Neural progenitor cell (in vitro differentiated cells): ENCODE data around the gene PPIP5K1.

ENCODE experiments used
- EZH2 ChIP-seq: fragments of 200-600 bp; sonication (generic); IDR thresholded peaks from 2 replicates; pipeline ENCODE4 v1.6.1; 2017; ENCODE audit warnings: antibody characterized with exemption, mild to moderate bottlenecking, moderate library complexity
- TF ChIP-seq, protein P1 (sequence below): fragments of 200-600 bp; sonication (generic); IDR thresholded peaks from 2 replicates; pipeline ENCODE4 v1.5.1; 2017; ENCODE audit warnings: antibody characterized with exemption, mild to moderate bottlenecking

DNA sequence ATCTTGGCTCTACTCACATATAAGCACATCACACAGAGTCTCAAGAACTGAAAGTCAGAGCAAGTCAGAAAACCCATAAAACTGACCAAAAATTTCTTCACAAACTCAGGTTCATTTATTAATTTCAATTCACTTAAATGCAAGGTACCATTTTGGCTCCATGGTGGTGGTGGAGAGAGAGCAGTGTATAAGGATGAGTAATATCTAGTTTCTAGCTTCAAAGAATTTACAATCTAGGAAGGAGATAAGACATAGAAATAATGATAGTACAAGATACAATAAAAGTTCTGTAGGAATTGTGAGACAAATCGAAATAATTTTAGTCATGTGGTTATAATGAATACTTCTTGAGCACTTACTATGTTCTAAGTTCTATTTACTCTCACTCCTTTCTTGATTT, 90.4 kb downstream of the PPIP5K1 start:
- TF ChIP-seq EZH2 = no peak
- TF ChIP-seq, protein P1, sequence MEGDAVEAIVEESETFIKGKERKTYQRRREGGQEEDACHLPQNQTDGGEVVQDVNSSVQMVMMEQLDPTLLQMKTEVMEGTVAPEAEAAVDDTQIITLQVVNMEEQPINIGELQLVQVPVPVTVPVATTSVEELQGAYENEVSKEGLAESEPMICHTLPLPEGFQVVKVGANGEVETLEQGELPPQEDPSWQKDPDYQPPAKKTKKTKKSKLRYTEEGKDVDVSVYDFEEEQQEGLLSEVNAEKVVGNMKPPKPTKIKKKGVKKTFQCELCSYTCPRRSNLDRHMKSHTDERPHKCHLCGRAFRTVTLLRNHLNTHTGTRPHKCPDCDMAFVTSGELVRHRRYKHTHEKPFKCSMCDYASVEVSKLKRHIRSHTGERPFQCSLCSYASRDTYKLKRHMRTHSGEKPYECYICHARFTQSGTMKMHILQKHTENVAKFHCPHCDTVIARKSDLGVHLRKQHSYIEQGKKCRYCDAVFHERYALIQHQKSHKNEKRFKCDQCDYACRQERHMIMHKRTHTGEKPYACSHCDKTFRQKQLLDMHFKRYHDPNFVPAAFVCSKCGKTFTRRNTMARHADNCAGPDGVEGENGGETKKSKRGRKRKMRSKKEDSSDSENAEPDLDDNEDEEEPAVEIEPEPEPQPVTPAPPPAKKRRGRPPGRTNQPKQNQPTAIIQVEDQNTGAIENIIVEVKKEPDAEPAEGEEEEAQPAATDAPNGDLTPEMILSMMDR = no peak
